ENCODE measurements around the gene FAM193A. TPM values are rescaled to one million over a fixed set of nuclear protein-coding genes. Genes with fewer than 3 reads are reported as not detected.
"Not testable (repeated sequence)": the region's sequence is repeated elsewhere in the genome, so short reads cannot be mapped to it uniquely, and the experiment has no call there.

FAM193A gene
- total RNA-seq, 1 donor from 2014 or later, result 26.1 TPM

DNA sequence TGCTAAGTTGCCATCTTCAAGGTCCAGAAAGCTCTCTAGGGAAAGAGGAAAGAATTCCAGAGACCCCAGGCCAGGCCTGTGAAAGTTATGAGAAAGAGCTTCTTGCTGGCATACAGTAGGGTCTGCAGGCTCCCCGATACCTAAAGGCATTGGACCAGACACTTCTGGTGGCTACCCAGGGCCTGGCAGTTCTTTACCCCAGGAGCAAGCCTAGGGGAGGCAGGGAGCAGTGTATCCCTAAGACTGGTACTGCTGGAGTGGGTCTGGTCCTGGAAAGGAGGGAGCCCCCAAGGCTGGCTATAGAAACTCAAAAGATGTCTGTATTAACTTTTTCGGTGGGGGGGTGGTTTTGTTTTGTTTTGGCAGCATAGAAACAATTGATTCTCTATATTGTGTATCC lies 19.8 kb upstream of the FAM193A start:
- TF ChIP-seq CTCF (IDR thresholded peaks at IDR 0.05), result no peak
- H3K36me3 ChIP-seq, result peaks cover 47% of the 10 kb centered on the region
- no peak overlapping the region for H3K27ac ChIP-seq
- DNase-seq (no peak), ATAC-seq (peak in 1 of 2 donors; percentile 6)
- intact Hi-C loops (cut with DNase I), result no loop called here
- no peak overlapping the region for H3K4me3 ChIP-seq
- H3K9me3 ChIP-seq, result no peaks in the 10 kb centered on the region
- no peaks in the 10 kb centered on the region for H3K27me3 ChIP-seq (ENCODE audit: low read depth)
- H3K4me1 ChIP-seq, result no peaks in the 10 kb centered on the region

DNA sequence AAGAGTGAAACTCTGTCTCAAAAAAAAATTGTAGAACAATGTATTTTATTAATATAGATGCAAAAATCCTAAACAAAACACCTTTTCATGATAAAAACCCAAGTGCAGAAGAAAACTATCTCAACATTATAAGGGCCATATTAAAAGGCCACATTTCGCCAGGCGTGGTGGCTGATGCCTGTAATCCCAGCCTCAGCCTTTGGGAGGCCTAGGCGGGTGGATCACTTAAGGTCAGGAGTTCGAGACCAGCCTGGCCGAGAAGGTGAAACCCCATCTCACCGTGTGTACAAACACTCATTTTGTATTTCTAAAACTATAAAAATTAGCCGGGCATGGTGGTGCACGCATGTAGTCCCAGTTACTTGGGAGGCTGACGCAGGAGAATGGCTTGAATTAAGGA lies 9.9 kb upstream of the FAM193A start:
- Histone ChIP-seq H3K4me1 (no peaks in the 10 kb centered on the region), H3K9me3 (no peaks in the 10 kb centered on the region), H3K27me3 (ENCODE audit: low read depth) (no peaks in the 10 kb centered on the region), H3K36me3 (no peaks in the 10 kb centered on the region), H3K4me3 (no peak overlapping the region), H3K27ac (no peak overlapping the region)
- no peak for TF ChIP-seq CTCF (IDR thresholded peaks at IDR 0.05)
- no peak for ATAC-seq
- intact Hi-C loops (cut with DNase I), result no loop called here
- DNase-seq, result no peak

DNA sequence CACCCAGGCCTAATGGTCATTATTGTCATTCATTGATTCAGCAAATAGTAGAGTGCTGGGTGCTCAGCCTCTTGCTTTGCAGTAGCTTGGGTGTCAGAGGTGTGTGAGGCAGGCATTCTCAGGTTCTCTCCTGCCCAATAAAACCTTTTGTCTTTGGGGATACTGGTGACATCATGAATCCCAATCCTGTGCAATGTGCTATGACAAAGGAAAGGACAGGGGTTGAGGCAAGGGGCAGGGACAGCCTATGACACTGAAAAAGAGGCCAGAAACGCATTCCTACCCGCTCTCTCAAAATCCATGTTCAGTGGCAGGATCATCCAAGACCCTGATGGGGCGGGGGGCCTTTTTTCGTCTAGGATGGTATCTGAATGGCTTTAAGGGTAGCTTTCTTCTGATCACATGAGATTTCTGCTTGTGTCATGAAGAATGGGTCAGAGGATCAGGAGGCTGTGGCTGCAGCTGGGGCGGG lies 1.5 kb upstream of the FAM193A start:
- H3K27ac ChIP-seq, result peak overlapping the region; percentile 91
- no peak for TF ChIP-seq CTCF (IDR thresholded peaks at IDR 0.05)
- peaks cover 29% of the 10 kb centered on the region for H3K4me1 ChIP-seq
- no peaks in the 10 kb centered on the region for H3K36me3 ChIP-seq
- ATAC-seq (no peak), DNase-seq (no peak)
- intact Hi-C loops (cut with DNase I), result no loop called here
- no peaks in the 10 kb centered on the region for H3K9me3 ChIP-seq
- peak overlapping the region; percentile 80 for H3K4me3 ChIP-seq
- H3K27me3 ChIP-seq (ENCODE audit: low read depth), result no peaks in the 10 kb centered on the region

DNA sequence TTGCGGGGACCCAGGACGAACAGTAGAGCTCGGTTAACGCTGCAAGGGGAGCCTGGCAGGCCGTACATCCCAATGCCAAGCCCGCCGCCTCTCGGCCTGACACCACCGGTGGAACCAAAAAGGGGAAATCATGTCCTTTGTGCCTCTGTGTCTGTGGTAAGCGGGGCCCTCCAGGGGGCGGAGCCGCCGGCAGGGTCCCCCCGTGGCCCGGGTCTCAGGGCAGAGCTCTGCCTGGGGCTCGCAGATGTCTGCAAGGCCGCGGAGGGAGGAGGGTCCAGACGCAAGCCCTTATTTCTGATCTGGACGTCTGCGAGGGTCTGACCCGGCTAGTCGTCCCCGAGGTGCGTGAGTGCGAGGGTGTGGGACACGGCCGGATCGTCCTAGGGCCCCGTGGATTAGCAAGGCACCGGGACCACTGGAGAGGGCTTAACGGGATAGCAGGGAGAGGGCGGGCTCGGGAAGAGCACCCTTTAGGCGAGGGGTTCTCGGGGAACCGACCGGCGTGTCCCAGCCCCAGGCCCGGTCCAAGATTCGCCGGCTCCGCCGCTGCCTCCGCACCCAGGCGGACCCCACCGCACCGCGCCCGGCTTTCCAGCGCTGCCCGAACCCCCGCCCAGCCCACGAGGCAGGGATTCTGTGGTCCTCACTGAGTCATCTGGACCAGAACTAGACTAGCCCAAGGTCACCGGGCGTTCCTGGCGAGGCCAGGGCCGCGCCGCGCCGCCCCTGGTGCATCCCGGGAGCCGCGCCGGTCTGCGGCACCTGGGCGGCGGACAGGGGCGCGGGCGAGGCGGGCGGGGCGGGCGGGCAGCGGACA lies 863 bp upstream of the FAM193A start:
- no peaks in the 10 kb centered on the region for H3K9me3 ChIP-seq
- no peaks in the 10 kb centered on the region for H3K27me3 ChIP-seq (ENCODE audit: low read depth)
- H3K4me3 ChIP-seq, result peak overlapping the region; percentile 80
- no peaks in the 10 kb centered on the region for H3K36me3 ChIP-seq
- peak; percentile 69 for DNase-seq
- peak; percentile 1 to 2 for ATAC-seq
- TF ChIP-seq CTCF (IDR thresholded peaks at IDR 0.05), result no peak
- intact Hi-C loops (cut with DNase I), result no loop called here
- H3K4me1 ChIP-seq, result peaks cover 29% of the 10 kb centered on the region
- H3K27ac ChIP-seq, result peak overlapping the region; percentile 91

DNA sequence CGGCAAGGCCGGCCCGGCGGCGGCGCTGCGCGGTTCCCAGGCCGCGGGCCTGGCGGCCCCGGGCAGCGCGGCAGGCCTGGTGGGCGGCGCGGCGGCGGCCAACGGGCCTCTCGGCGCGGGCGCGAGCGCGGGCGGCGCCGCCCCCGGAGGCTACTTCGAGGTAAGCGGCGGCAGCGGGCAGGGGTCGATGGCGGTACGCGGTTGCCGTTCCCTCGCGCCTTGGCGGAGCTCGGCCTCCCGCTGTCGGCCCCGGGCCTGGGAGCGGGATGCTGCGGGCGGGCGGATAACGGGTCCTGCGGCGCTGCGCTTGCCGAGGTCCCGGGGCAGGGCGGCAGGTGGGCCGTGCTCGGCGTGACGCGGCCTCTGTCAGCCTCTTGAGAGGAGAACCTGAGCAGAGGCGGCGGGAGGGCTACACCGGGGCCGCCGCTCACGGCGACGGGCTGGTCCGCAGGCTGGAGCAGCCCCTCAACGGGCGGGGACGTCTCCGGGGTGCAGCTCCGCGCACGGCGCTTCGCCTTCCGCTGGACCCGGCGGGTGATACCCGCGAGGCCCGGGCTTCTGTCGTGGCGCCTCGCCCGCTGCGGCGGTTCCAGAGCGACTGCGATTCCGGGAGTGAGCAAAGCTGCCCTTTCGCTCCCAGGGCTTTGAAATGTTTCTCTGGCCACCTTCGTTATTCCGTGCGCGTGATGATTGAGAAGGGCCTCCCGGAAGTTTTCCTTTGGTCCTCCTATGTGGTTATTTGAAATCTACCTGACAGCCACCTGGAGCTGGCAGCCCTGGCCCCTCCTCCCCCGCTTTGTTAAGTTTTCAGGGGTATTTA lies 774 bp downstream of the FAM193A start:
- Histone ChIP-seq H3K4me3 (peak overlapping the region; percentile 96), H3K9me3 (no peaks in the 10 kb centered on the region), H3K36me3 (no peaks in the 10 kb centered on the region), H3K27me3 (ENCODE audit: low read depth) (no peaks in the 10 kb centered on the region), H3K4me1 (peaks cover 29% of the 10 kb centered on the region), H3K27ac (peak overlapping the region; percentile 91)
- peak; percentile 5 to 27 for ATAC-seq
- TF ChIP-seq CTCF (IDR thresholded peaks at IDR 0.05), result no peak
- peak; percentile 76 for DNase-seq
- intact Hi-C loops (cut with DNase I), result no loop called here

DNA sequence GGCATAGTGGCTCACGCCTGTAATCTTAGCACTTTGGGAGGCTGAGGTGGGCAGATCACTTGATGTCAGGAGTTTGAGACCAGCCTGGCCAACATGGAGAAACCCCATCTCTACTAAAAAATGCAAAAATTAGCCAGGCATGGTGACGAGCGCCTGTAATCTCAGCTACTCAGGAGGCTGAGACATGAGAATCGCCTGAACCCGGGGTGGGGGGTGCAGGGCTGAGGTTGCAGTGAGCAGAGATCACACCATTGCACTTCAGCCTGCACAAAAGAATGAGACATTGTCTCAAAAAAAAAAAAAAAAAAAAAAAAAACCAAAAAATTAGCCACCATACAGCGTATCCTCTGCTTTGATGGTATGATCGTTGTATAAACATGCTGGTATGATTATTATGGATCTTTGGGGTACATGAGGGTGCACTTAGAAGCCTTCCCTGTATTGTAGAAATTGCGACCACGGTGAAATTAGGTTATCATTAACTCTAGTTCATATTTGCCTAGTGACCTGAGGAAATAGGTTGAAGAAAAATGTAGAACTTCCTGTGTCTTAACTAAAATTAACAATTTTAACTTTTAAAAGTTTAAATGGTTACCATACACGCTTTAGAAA lies 7.2 kb downstream of the FAM193A start:
- H3K4me3 ChIP-seq; ATAC-seq; H3K36me3 ChIP-seq; H3K27me3 ChIP-seq (ENCODE audit: low read depth); H3K4me1 ChIP-seq; H3K27ac ChIP-seq; intact Hi-C loops (cut with DNase I); H3K9me3 ChIP-seq: not testable (repeated sequence)
- DNase-seq, result peak; percentile 13
